Suprapubic skin (tissue), 4 donors: ENCODE results near the gene PDE4D. TPM values are rescaled to one million over a fixed set of nuclear protein-coding genes. Genes with fewer than 3 reads are reported as not detected.

ENCODE experiments used
- DNase-seq, 2 donors: peaks; one replicate each; pipeline ENCODE4 v3.0.0-alpha.2; 2019; ENCODE audit warnings: low spot score in 2 of 2
- H3K27ac ChIP-seq: fragments of 200-600 bp; sonication (generic); one replicate; pipeline ENCODE4 v1.5.1; 2019
- H3K27me3 ChIP-seq: fragments of 200-600 bp; sonication (generic); one replicate; pipeline ENCODE4 v1.5.1; 2019
- H3K36me3 ChIP-seq: fragments of 200-600 bp; sonication (generic); one replicate; pipeline ENCODE4 v1.5.1; 2019
- H3K4me1 ChIP-seq: fragments of 200-600 bp; sonication (generic); one replicate; pipeline ENCODE4 v1.5.1; 2019
- H3K4me3 ChIP-seq: fragments of 200-600 bp; sonication (generic); one replicate; pipeline ENCODE4 v1.5.1; 2019; ENCODE audit warnings: mild to moderate bottlenecking
- H3K9me3 ChIP-seq: fragments of 200-600 bp; sonication (generic); one replicate; pipeline ENCODE4 v1.5.1; 2019
- CTCF ChIP-seq, 2 donors: fragments of 200-600 bp in 1 of 2; fragments of 450-650 bp in 1 of 2; sonication (generic) in 1 of 2; IDR thresholded peaks; one replicate each; pipeline ENCODE4 v1.5.1; 2016 to 2019; ENCODE audit warnings: antibody characterized with exemption in 2 of 2, mild to moderate bottlenecking in 1 of 2, moderate library complexity in 1 of 2
- EP300 ChIP-seq: sonication (generic); formaldehyde crosslinking; IDR thresholded peaks from one replicate; pipeline ENCODE4 v1.6.1; 2017; ENCODE audit warnings: antibody characterized with exemption
- POLR2A ChIP-seq, 2 donors: fragments of 450-650 bp; IDR thresholded peaks; one replicate each; pipeline ENCODE4 v1.6.1; 2017; ENCODE audit warnings: antibody characterized with exemption in 2 of 2, mild to moderate bottlenecking in 2 of 2, moderate library complexity in 2 of 2
- POLR2AphosphoS5 ChIP-seq, 3 donors: sonication (generic); formaldehyde crosslinking; IDR thresholded peaks; one replicate each; pipeline ENCODE4 v1.6.1; 2017; ENCODE audit warnings: antibody characterized with exemption in 3 of 3
- WGBS: methylation state at CpG from one replicate; pipeline ENCODE4 v1.1.5; 2018; 5-methylcytosine and 5-hydroxymethylcytosine counted together
- total RNA-seq, 4 donors: library from RNA; depleted of rRNA; stranded (reverse); fragments of >200 nt; gene quantifications; one replicate each; pipeline ENCODE4 v1.1.0, GENCODE V29; 2016

PDE4D gene
- total RNA-seq, 4 donors from 2014 or later: 26.8 to 57.2 (median 29.9) TPM

- no peaks in the 10 kb centered on the region for H3K36me3 ChIP-seq
- no peak overlapping the region for H3K27ac ChIP-seq
- 72% methylated on average over 4 of the region's 4 CpGs for WGBS
- TF ChIP-seq POLR2A (IDR thresholded peaks at IDR 0.05): no peak
- TF ChIP-seq EP300: no peak
- TF ChIP-seq POLR2AphosphoS5 (IDR thresholded peaks at IDR 0.05): no peak
- TF ChIP-seq CTCF (IDR thresholded peaks at IDR 0.05): no peak
- H3K9me3 ChIP-seq: no peaks in the 10 kb centered on the region
- no peaks in the 10 kb centered on the region for H3K4me1 ChIP-seq
- H3K4me3 ChIP-seq: no peak overlapping the region
- DNase-seq: no peak
- no peaks in the 10 kb centered on the region for H3K27me3 ChIP-seq
Measured at GRCh38 chr5:59637884-59638580, 255.5 kb downstream of the PDE4D start.

DNA sequence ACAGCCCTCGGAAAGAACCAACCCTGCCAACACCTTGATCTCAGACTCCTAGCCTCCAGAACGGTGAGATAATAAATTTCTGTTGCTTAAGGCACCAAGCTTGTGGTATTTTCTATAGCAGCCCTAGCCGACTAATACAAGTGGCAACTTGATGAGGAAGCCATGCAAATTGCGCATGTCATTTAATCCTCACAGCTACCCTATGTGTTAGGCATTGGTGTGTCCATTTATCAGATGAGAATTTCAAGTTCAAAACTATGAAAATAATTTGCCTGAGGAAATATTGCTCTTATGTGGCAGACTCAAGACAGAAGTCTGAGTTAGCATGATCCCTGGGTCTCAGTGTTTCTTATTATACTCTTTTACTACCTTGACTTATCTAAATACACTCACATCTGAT, 264.0 kb downstream of the PDE4D start:
- 90% methylated on average over 4 of the region's 4 CpGs for WGBS
- Histone ChIP-seq H3K36me3 (no peaks in the 10 kb centered on the region), H3K27ac (no peak overlapping the region), H3K9me3 (no peaks in the 10 kb centered on the region), H3K4me1 (no peaks in the 10 kb centered on the region), H3K4me3 (no peak overlapping the region), H3K27me3 (no peaks in the 10 kb centered on the region)
- TF ChIP-seq EP300 (no peak), POLR2A (IDR thresholded peaks at IDR 0.05) (no peak), CTCF (IDR thresholded peaks at IDR 0.05) (no peak), POLR2AphosphoS5 (IDR thresholded peaks at IDR 0.05) (no peak)
- DNase-seq: no peak

GRCh38 chr5:59628062-59628828, 265.3 kb downstream of the PDE4D start:
- Histone ChIP-seq H3K4me3 (no peak overlapping the region), H3K36me3 (no peaks in the 10 kb centered on the region), H3K9me3 (no peaks in the 10 kb centered on the region), H3K27ac (no peak overlapping the region), H3K4me1 (no peaks in the 10 kb centered on the region), H3K27me3 (no peaks in the 10 kb centered on the region)
- DNase-seq: no peak
- 78% methylated on average over 2 of the region's 2 CpGs for WGBS
- TF ChIP-seq CTCF (IDR thresholded peaks at IDR 0.05) (no peak), POLR2A (IDR thresholded peaks at IDR 0.05) (no peak), EP300 (no peak), POLR2AphosphoS5 (IDR thresholded peaks at IDR 0.05) (no peak)

DNA sequence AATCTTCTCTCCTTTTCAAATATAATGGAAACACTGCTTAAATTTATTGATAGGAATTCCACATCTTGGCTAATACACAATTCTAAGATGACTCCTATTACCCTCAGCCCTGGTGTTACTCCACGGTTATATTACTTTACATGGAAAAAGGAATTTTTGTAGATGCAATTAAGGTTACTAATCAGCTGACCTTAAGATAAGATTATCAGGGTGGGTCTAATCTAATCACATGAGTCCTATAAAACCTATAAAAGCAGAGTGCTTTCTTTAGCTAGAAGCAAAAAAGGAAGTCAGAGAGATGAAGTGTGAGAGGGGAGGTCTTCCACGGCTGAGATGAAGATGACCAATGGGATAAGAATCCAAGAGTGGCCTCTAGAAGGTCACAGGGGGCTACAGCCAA, 268.6 kb downstream of the PDE4D start:
- Histone ChIP-seq H3K4me3 (no peak overlapping the region), H3K9me3 (no peaks in the 10 kb centered on the region), H3K4me1 (no peaks in the 10 kb centered on the region), H3K36me3 (no peaks in the 10 kb centered on the region), H3K27me3 (no peaks in the 10 kb centered on the region), H3K27ac (no peak overlapping the region)
- TF ChIP-seq EP300 (no peak), CTCF (IDR thresholded peaks at IDR 0.05) (no peak), POLR2A (IDR thresholded peaks at IDR 0.05) (no peak), POLR2AphosphoS5 (IDR thresholded peaks at IDR 0.05) (no peak)
- no peak for DNase-seq
- 88% methylated on average over 2 of the region's 2 CpGs for WGBS

GRCh38 chr5:59622848-59623247, 270.7 kb downstream of the PDE4D start:
- no peaks in the 10 kb centered on the region for H3K4me1 ChIP-seq
- H3K27me3 ChIP-seq: no peaks in the 10 kb centered on the region
- H3K36me3 ChIP-seq: no peaks in the 10 kb centered on the region
- no peak for TF ChIP-seq POLR2A (IDR thresholded peaks at IDR 0.05)
- TF ChIP-seq EP300: no peak
- TF ChIP-seq CTCF (IDR thresholded peaks at IDR 0.05): no peak
- TF ChIP-seq POLR2AphosphoS5 (IDR thresholded peaks at IDR 0.05): no peak
- WGBS: 69% methylated on average over 2 of the region's 2 CpGs
- H3K4me3 ChIP-seq: no peak overlapping the region
- no peaks in the 10 kb centered on the region for H3K9me3 ChIP-seq
- DNase-seq: no peak
- no peak overlapping the region for H3K27ac ChIP-seq
